HG02798 (cell line): ENCODE measurements around the gene SNX5.
A peak's percentile ranks its signal among the peaks of the same experiment; 100 is the strongest.

ENCODE experiments used
- ATAC-seq: cut with Tn5 transposase; IDR thresholded peaks from one replicate; pipeline ENCODE4 v1.9.1; 2021; ENCODE audit warnings: mild to moderate bottlenecking; ENCODE audit not compliant: unreplicated experiment, poor library complexity

Gene SNX5

DNA sequence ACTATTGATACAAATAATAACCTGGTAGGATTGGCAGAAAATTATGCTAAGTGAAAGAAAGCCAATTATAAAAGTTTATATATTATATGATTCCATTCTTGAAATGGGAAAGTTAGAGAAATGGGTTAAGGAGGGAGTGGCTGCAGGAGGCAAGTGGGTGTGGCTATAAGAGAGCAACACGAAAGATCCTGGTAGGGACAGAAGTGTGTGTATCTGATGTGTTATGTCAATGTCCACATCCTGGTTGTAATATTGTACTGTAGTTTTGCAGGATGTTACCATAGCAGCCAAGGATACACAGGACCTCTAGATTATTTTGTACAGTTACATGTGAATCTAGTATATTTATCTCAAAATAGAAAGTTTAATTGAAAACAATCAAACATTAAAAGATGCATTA lies 46.8 kb downstream of the SNX5 start:
- no peak for ATAC-seq

DNA sequence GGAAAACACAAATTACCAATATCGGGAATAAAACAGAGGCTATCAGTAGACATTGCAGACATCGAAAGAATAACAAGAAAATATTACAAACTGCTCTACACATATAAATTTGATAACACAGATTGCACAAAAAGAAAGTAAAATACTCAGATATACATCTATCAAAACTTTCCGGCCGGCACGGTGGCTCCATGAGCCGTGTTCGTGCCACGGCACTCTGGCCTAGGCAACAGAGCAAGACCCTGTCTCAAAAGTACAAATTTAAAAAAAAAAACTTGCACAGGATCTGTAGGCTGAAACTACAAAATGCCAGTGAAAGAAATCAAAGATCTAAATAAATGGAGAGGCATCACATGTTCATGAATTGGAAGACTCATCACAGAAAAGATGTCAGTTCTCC lies 49.4 kb downstream of the SNX5 start:
- no peak for ATAC-seq

DNA sequence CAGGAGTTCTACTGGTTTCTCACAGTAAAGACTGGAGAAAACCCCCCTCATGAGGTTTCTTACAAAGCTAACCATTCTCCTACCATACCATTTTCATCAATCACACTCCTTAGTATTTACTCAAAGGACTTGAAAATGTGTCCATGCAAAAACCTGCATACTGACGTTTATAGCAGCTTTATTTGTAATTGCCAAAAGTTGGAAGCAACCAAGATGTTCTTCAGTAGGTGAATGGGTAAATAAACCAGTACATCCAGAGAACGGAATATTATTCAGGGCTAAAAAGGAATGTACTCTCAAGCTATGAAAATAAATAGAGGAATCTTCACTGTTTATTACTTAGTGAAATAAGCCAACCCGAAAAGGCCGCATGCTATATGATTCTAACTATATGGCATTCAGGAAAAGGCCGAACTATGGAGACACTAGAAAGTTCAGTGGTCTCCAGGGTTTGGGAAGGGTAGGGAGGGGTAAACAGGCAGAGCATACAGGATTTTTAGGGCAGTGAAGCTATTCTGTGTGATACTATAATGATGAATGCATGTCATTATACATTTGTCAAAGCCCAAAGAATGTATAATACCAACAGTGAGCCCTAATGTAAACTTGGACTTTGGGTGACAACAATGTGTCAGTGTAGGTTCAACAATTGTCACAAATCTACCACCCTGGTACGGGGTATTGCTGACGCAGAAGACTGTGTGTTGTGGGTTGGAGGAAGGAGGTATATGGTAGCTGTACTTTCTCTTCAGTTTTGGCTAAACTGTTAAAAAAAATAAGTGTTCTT lies 50.6 kb downstream of the SNX5 start:
- ATAC-seq = no peak

DNA sequence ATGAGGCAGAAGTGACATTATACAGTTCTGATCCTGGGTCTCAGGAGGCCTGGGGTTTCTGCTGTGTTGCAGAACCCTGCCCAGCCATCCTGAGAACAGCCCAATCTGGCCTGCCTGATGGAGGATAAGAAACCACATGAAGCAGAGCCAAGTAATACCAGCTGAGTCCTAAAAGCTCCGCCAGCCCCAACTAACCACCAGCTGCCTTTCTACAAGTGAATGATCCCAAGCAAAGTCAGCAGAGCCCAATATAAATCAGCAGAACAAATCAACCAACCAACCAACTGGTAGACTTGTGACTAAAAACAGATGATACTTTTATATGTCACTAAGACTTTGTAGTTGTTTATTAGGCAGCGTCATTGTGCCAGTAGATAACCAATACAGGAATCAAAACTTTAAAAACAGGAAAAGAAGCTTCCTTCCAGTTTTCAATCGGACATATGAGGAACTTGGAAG lies 52.1 kb downstream of the SNX5 start:
- no peak for ATAC-seq

DNA sequence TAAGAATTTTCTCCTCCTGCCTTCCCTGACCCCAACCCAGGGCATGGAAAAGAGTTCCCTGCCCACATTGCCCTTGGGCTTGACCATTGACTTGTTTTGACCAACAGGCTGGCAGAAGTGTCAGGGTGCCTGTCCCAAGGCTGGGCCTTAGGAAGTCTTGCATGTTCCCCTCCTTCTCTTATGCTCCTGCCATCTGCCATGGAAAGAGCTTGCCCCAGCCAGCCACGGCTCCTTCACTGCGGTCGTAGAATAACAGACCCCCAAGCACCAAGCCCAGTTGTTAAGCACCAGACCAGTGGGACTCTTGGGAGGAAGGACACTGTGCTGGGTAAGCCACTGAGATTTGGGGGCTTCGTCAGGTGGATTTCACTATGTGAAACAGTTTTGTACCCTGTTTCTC lies 53.6 kb downstream of the SNX5 start:
- ATAC-seq = no peak

DNA sequence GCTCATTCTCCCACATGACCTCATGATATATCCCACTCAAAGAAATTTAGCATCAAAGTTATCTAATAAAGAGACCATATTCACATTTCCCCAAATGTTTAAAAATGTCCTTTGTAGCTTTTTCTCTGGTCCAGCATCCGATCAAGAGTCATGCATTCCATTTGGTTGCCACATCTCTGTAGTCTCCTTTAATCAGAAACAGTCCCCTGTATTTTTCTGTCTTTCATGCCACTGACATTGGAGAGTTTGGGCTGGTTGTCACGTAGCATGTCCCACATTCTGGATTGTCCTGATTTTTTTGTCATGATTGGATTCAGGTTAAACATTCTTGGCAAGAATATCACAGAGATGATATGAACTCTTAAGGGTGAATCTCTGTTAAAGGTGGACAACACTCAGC lies 55.7 kb downstream of the SNX5 start:
- no peak for ATAC-seq

DNA sequence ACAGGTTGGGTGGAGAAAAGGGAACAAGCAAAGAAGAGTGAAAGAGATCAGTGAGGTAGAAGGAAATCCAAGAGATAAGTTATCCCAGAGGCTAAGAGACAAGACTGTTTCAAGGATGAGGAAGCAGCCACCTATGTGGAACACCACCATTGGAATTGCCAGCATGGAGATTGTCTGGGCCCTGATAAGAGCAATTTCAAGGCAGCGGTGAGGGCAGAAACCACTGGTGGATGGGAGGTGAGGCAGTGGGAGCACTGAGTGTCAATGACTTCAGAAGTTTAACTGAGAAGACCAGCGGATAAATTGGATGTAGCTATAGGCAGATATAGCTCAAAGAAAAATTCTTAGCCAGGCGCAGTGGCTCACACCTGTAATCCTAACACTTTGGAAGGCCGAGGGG lies 56.7 kb downstream of the SNX5 start:
- no peak for ATAC-seq

DNA sequence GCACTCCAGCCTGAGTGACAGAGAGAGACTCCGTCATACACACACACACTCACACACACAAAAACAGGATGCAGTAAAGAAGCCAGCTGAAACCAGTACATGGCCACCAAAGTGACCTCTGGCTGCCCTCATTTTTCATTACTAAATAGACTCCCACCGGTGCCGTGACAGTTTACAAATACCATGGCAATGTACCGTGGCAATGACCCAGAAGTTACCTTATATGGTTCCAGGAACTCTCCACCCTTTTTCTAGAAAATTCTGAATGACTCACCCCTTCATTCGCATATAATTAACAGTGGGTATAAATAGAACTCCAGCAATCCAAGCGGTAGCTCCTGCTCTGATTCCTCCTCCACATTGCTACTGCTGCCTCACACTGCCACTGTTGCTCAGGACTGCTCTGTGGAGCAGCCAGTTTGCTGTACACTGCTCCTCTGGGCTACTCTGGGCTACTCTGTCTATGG lies 57.7 kb downstream of the SNX5 start:
- ATAC-seq = no peak

DNA sequence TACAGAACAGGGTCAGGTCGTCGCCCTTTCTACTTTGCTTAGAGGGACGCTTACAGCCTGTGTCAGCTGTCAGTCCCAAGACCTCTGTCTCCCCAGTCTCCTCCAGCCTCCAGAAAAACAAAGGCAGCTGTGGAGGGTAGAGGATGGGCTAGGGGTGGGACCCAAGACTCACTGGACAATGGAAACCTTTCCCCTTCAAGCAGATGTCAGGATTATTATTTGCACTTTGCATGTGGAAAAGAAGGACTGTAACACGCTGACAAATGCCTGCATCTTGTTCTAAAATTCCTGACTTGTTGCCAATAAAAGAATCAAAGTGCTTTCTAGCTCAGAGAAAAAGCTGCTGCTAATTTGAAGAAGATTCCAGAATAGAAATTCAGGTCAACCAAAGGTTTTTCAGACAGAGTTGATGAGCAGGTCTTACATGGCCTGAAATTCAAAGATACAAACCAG lies 58.7 kb downstream of the SNX5 start:
- ATAC-seq = no peak

DNA sequence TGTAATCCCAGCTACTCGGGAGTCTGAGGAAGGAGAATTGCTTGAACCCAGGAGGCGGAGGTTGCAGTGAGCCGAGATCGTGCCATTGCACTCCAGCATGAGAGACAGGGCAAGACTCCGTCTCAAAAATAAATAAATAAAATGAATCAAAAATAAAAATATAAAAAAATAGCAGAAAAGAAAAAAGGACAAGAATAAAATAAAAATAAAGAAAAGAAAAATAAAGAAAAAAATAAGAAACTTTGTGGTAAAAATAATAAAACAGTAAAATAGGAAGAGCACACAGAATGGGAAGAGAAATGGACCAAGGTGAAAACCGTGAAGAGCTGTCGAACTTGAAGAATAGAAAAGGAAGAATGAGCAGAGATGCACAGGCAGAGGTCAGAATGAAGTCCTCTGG lies 63.0 kb downstream of the SNX5 start:
- no peak for ATAC-seq

DNA sequence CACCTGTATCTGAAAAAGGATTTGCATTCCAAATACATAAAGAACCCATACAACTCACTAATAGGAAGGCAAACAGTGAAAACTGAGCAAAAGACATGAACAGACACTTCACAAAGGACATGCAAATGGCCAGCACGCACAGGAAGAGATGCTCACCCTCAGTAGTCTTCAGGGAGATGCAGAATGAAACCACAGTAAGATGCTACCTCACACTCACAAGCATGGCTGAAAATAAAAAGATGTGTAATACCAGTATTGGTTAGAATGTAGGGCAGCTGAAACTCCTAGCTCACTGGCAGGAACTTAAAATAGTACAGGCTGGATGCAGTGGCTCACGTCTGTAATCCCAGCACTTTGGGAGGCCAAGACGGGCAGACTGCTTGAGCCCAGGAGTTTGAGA lies 64.6 kb downstream of the SNX5 start:
- ATAC-seq = peak; percentile 63

DNA sequence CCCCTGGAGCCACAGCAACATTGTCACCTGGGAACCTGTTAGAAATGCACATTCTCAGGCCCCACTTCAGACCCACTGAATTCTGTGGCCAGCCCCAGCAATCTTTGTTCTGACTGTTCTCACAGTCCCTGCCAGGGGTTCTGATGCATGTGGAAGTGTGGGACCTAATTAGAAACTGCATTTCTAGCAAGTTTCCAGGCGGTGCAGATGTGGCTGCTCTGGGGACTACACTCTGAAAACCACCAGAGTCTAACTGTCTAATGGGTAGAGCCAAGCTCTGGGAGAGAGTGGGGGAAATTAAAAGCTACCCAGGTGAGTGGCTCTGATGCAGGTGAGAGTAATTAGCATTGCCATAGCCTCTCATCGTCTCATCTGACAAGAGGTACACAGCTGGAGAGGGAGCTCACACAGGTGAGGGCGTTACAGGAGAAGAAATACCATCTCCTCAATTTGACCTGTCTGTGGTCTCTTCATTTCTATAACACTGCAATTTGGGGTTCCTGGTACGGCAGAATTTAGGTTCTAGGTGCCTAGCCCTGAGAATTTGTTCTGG lies 66.0 kb downstream of the SNX5 start:
- ATAC-seq = no peak

DNA sequence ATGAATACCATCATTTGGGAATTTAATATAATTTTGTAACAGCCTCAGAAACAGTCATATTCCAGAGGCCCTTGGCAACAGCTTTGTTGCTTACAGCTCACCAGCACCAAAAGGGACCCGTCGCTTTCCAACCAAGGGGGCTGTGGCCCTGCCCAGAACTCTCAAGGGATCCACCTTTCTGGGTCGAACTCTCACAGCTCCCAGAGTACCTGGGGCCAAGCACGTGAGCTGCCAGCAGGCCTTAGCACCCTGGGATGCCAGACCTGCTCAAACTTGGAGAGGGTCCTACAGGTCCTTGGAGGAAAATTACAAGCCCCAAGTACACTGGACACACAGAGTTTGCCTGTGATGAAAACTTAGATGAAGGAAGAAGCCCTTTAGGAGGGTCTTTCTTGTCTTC lies 66.6 kb downstream of the SNX5 start:
- no peak for ATAC-seq

DNA sequence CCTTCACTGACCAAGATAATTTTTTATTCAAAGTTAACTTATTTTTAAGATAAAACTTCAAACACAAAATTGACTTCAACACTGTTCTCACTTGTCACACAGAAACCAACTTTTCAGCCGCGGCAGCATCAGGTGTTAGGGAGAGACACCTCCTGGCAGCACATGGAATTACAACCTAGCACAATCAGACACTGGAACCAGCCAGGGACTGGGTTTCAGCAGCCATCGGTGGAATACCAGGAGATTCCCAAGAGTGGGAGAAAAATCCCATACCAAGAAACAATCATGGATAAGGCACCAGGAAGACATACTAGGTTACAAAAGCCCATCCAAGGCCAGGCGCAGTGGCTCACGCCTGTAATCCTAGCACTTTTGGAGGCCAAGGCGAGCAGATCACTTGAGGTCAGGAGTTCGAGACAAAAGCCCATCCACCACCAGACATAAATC lies 70.0 kb downstream of the SNX5 start:
- peak; percentile 36 for ATAC-seq

DNA sequence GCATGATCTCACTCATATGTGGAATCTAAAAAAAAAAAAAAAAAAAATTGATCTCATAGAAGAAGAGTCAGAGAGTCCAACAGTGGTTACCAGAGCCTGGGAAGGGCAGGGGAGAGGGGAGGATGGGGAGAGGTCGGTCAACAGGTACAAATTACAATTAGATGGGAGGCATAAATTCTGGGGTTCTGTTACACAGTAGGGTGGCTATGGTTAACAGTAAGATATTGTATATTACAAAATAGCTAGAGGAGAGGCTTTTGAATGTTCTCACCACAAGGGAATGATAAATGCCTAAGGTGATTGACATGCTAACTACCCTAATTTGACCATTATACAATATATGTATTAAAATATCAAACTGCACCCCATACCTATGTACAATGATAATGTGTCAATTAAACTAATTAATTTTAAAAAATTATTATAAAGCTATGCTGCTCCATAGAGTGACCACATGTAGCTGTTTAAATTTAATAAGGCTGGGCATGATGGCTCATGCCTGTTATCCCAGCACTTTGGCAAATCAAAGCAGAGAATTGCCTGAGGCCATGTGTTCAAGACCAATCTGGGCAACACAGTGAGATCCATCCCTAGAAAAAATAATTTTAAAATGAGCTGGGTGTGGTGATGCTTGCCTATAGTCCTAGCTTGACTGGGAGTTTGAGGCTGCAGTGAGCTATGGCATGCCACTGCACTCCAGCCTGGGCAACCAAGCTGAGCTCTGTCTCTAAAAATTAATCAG lies 70.9 kb downstream of the SNX5 start:
- no peak for ATAC-seq

DNA sequence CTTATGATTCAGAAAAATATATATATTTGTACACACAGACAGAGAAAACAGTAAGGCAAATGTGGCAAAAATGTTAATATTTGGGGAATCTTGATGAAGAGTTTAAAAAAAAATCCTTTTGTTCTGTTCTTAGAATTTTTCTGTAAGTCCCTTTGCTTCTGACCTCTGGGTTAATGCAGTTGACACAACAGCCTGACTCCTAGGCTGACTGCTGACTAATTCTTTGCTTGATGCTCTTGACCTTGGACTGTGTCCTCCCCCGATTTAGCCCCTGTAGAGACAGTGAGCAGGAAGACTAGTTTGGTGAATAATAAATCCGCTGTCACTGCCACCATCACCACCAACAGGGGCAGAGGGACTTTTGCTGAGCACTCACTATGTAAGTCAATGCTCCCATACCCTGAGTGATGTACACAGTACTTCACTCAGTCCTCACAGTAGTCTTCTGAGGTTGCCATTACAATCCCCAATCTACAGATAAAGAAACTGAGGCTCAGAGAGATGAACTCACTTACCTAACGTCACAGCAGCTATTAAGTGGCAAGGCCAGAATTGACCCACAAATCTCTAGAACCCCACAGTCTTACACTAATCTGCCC lies 71.7 kb downstream of the SNX5 start:
- ATAC-seq = peak; percentile 38

DNA sequence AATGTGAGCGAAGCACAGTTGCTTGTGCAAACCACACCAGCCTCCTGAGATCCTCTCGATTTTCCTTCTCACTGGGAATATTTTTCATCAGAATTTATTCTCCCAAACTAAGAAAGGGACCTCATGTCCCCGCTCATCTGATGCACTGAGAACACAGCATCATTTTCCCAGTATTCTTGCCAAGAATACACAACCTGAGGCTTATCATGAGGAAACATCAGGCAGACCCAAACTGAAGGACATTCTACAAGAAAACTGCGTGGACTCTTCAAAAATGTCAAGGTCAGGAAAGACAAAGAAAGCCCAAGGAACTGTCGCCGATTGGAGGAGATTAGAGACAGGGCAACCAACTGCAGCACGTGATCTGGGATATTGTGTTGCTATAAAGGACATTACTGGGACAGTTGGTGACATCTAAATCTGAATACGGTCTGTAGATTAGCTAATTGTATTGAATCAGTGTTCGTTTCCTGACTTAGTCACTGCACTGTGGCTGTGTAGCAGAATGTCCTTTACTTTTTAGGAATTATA lies 72.3 kb downstream of the SNX5 start:
- ATAC-seq = no peak

DNA sequence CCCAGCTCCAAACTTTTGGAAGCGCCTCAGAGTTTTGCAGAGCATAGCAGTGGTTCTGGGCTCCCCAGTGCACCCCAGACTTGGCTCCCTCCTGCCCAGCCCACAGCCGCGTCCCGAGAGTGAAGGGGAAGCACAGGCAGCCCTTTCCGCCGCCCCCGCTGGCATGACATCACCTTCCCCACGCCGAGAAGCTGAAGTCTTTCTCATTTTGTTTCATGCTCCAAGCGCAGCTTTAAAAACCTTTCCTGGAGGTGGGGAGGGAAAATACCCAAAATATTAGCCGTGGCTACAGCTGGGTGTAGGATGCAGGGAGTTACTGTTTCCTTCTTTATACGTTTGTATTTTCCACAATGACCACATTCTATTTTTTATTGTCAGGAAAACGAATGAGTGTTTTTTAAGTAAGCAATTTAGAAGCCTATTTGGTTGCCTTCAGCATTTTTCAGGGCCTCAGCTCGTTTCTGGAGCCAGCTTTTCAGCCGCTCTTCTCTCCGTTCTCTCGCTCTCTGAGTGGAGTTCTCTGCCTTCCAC lies 72.9 kb downstream of the SNX5 start:
- ATAC-seq = peak; percentile 77

DNA sequence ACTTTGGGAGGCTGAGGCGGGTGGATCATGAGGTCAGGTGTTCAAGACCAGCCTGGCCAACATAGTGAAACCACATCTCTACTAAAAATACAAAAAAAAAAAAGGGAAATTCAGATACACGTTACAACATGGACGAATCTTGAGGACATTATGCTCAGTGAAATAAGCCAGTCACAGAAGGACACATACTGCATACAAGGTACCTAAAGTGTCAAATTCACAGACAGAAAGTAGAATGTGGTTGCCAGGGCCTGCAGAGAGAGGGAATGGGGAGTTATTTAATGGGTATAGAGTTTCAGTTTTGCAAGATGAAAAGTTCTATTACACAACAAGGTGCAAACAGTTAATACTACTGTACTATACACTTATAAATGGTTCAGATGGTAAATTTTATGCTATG lies 75.1 kb downstream of the SNX5 start:
- no peak for ATAC-seq

DNA sequence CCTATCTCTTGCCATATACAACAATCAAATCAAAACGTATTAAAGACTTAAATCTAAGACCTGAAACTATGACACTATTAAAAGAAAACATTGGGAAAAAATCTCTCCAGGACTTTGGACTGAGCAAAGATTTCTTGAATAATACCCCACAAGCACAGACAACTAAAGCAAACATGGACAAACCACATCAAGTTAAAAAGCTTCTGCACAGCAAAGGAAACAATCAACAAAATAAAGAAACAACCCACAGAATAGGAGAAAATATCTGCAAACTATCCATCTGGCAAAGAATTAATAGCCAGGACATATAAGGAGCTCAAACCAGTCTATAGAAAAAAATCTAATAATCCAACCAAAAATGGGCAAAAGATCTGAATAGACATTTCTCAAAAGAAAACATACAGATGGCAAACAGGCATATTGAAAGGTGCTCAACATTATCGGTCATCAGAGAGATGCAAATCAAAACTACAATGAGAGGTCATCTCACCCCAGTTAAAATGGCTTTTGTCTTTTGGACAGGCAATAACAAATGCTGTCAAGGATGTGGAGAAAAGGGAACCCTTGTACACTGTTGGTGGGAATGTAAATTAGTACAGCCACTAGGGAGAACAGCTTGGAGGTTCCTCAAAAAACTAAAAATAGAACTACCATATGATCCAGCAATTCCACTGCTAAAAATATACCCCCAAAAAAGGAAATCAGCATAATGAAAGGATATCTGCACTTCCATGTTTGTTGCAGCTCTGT lies 76.2 kb downstream of the SNX5 start:
- no peak for ATAC-seq
